SK-N-MC (cell line): ENCODE data around the gene CIAPIN1.

ENCODE experiments used
- DNase-seq: peaks from one replicate; pipeline ENCODE4 v3.0.0-alpha.2; 2011; ENCODE audit warnings: low read depth, low spot score
- H3K27ac ChIP-seq: fragments of 200-600 bp; sonication (generic); 2 replicates; pipeline ENCODE4 v1.5.1; 2016; ENCODE audit warnings: mixed run types
- H3K36me3 ChIP-seq: fragments of 200-600 bp; sonication (generic); 2 replicates; pipeline ENCODE4 v1.6.1; 2017; ENCODE audit warnings: antibody characterized with exemption, low read length, mixed read lengths; ENCODE audit not compliant: insufficient read depth
- H3K4me3 ChIP-seq: fragments of 200-600 bp; sonication (generic); 2 replicates; pipeline ENCODE4 v1.5.1; 2016
- H3K9ac ChIP-seq: fragments of 200-600 bp; sonication (generic); 2 replicates; pipeline ENCODE4 v1.8.0; 2017; ENCODE audit warnings: mixed run types, mixed read lengths; ENCODE audit not compliant: insufficient read length
- H3K9me3 ChIP-seq: fragments of 200-600 bp; sonication (generic); 2 replicates; pipeline ENCODE4 v1.6.1; 2017; ENCODE audit warnings: low read depth, mild to moderate bottlenecking, antibody characterized with exemption, low read length, moderate library complexity, mixed read lengths
- EZH2 ChIP-seq: fragments of 200-600 bp; sonication (generic); IDR thresholded peaks from one replicate; pipeline ENCODE4 v1.6.1; 2017; ENCODE audit warnings: antibody characterized with exemption
- FOXP2 ChIP-seq: optimal IDR thresholded peaks from 2 replicates; pipeline ENCODE3; 2011; ENCODE audit warnings: mild to moderate bottlenecking, moderate library complexity; ENCODE audit not compliant: insufficient read depth; ENCODE audit errors: extremely low read length, control extremely low read depth
- POLR2AphosphoS5 ChIP-seq: IDR thresholded peaks from 2 replicates; pipeline ENCODE4 v1.6.1; 2012; ENCODE audit warnings: mild to moderate bottlenecking, low read depth, low read length, borderline replicate concordance

Gene CIAPIN1

GRCh38 chr16:57477531-57478202 lies 30.5 kb upstream of the CIAPIN1 start:
- TF ChIP-seq POLR2AphosphoS5, result no peak
- TF ChIP-seq EZH2, result no peak
- TF ChIP-seq FOXP2, result no peak
- no peak for DNase-seq
- no peak overlapping the region for H3K4me3 ChIP-seq
- no peak overlapping the region for H3K9ac ChIP-seq
- H3K36me3 ChIP-seq, result no peaks in the 10 kb centered on the region
- H3K27ac ChIP-seq, result no peak overlapping the region
- no peaks in the 10 kb centered on the region for H3K9me3 ChIP-seq

GRCh38 chr16:57476546-57477410 lies 29.6 kb upstream of the CIAPIN1 start:
- H3K36me3 ChIP-seq, result 0 out of 2 replicates have a peak, but pooled peaks cover 5% of the 10 kb centered on the region
- DNase-seq, result no peak
- no peak overlapping the region for H3K27ac ChIP-seq
- H3K9ac ChIP-seq, result no peak overlapping the region
- TF ChIP-seq FOXP2 (no peak), POLR2AphosphoS5 (no peak), EZH2 (no peak)
- no peaks in the 10 kb centered on the region for H3K9me3 ChIP-seq
- H3K4me3 ChIP-seq, result no peak overlapping the region

GRCh38 chr16:57475711-57476339 lies 28.6 kb upstream of the CIAPIN1 start:
- no peak for DNase-seq
- H3K27ac ChIP-seq, result no peak overlapping the region
- H3K4me3 ChIP-seq, result no peak overlapping the region
- H3K36me3 ChIP-seq, result peaks cover 6% of the 10 kb centered on the region; the same call in 1 of the 2 replicates
- TF ChIP-seq FOXP2, result no peak
- no peak for TF ChIP-seq POLR2AphosphoS5
- no peak for TF ChIP-seq EZH2
- no peaks in the 10 kb centered on the region for H3K9me3 ChIP-seq
- H3K9ac ChIP-seq, result no peak overlapping the region

GRCh38 chr16:57474671-57475661 lies 27.8 kb upstream of the CIAPIN1 start:
- Histone ChIP-seq H3K36me3 (peaks cover 15% of the 10 kb centered on the region; the same call in 1 of the 2 replicates), H3K27ac (no peak overlapping the region), H3K4me3 (no peak overlapping the region), H3K9me3 (no peaks in the 10 kb centered on the region), H3K9ac (no peak overlapping the region)
- DNase-seq, result no peak
- TF ChIP-seq FOXP2 (no peak), EZH2 (no peak), POLR2AphosphoS5 (no peak)

- no peak for TF ChIP-seq POLR2AphosphoS5
- no peak for TF ChIP-seq FOXP2
- no peak overlapping the region for H3K4me3 ChIP-seq
Measured at GRCh38 chr16:57473906-57474305, 26.7 kb upstream of the CIAPIN1 start.

GRCh38 chr16:57473176-57473840 lies 26.1 kb upstream of the CIAPIN1 start:
- H3K36me3 ChIP-seq, result peaks cover 28% of the 10 kb centered on the region; the same call in 1 of the 2 replicates
- no peak overlapping the region for H3K27ac ChIP-seq
- H3K9me3 ChIP-seq, result no peaks in the 10 kb centered on the region
- TF ChIP-seq POLR2AphosphoS5, result no peak
- no peak for TF ChIP-seq FOXP2
- no peak for TF ChIP-seq EZH2
- H3K4me3 ChIP-seq, result no peak overlapping the region
- DNase-seq, result no peak
- H3K9ac ChIP-seq, result no peak overlapping the region

More at GRCh38 chr16:57473906-57474305, 26.7 kb upstream of the CIAPIN1 start:
- Histone ChIP-seq H3K9ac (no peak overlapping the region), H3K36me3 (peaks cover 25% of the 10 kb centered on the region; the same call in 1 of the 2 replicates), H3K9me3 (no peaks in the 10 kb centered on the region), H3K27ac (no peak overlapping the region)
- DNase-seq, result no peak

- Histone ChIP-seq H3K9ac (no peak overlapping the region), H3K4me3 (no peak overlapping the region; the same call in 1 of the 2 replicates), H3K9me3 (no peaks in the 10 kb centered on the region), H3K27ac (peak overlapping the region; percentile 70; the same call in 1 of the 2 replicates), H3K36me3 (peaks cover 30% of the 10 kb centered on the region; the same call in 1 of the 2 replicates)
- DNase-seq, result peak; percentile 47
- TF ChIP-seq FOXP2, result no peak
- no peak for TF ChIP-seq EZH2
- TF ChIP-seq POLR2AphosphoS5, result no peak
Measured at GRCh38 chr16:57472665-57473060, 25.5 kb upstream of the CIAPIN1 start.
